Body of pancreas (tissue), 4 donors: ENCODE data around the gene NEDD4L.

ENCODE experiments used
- POLR2A ChIP-seq, 3 donors: fragments of 450-650 bp; IDR thresholded peaks; one replicate each; pipeline ENCODE4 v1.6.1; 2016; ENCODE audit warnings: antibody characterized with exemption in 3 of 3, mild to moderate bottlenecking in 2 of 3
- TF ChIP-seq, protein P1 (sequence below), 7 experiments: fragments of 450-650 bp in 4 of 7; fragments of 200-600 bp in 3 of 7; sonication (generic) in 3 of 7; IDR thresholded peaks; one replicate each; pipeline ENCODE4 v1.5.1; 2016 to 2019; ENCODE audit warnings: antibody characterized with exemption in 7 of 7

- TF ChIP-seq, protein P1, sequence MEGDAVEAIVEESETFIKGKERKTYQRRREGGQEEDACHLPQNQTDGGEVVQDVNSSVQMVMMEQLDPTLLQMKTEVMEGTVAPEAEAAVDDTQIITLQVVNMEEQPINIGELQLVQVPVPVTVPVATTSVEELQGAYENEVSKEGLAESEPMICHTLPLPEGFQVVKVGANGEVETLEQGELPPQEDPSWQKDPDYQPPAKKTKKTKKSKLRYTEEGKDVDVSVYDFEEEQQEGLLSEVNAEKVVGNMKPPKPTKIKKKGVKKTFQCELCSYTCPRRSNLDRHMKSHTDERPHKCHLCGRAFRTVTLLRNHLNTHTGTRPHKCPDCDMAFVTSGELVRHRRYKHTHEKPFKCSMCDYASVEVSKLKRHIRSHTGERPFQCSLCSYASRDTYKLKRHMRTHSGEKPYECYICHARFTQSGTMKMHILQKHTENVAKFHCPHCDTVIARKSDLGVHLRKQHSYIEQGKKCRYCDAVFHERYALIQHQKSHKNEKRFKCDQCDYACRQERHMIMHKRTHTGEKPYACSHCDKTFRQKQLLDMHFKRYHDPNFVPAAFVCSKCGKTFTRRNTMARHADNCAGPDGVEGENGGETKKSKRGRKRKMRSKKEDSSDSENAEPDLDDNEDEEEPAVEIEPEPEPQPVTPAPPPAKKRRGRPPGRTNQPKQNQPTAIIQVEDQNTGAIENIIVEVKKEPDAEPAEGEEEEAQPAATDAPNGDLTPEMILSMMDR (IDR thresholded peaks at IDR 0.05) = no peak
- TF ChIP-seq POLR2A (IDR thresholded peaks at IDR 0.05) = no peak
These were observed 383.3 kb downstream of the NEDD4L start for GRCh38 chr18:58427321-58427720.
